Measurements from ENCODE around the gene FBN1.

DNA sequence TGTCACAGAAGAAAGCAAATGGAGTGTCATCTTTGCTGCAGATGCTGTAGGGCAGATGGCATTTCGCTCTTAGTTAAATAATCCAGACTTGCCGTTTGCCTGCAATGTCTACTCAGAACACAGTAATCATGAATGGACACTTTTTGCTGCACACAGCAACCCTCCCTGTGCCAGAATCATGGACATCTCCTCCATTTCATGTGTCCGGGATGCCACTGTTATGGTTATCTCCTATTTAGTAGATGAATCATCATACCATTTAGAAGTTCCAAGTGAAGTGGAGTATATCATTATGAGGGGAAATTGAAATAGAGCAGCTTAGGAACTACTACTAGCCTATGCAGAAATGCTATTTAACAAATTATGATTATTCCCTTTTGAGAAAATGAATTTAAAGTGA is 195.8 kb downstream of the FBN1 start:
- TF ChIP-seq EP300 (IDR thresholded peaks at IDR 0.05) (no peak), RNF2 (IDR thresholded peaks at IDR 0.05; ENCODE audit: borderline replicate concordance, low read depth) (no peak), REST (IDR thresholded peaks at IDR 0.05) (no peak), POLR2A (IDR thresholded peaks at IDR 0.05; ENCODE audit: low read length) (no peak), JUN (IDR thresholded peaks at IDR 0.05) (no peak), CBX8 (IDR thresholded peaks at IDR 0.05) (no peak), RAD21 (conservative IDR thresholded peaks at IDR 0.05 in 1 of 2, IDR thresholded peaks at IDR 0.05 in 1 of 2) (no peak)
- TF ChIP-seq, protein P1, sequence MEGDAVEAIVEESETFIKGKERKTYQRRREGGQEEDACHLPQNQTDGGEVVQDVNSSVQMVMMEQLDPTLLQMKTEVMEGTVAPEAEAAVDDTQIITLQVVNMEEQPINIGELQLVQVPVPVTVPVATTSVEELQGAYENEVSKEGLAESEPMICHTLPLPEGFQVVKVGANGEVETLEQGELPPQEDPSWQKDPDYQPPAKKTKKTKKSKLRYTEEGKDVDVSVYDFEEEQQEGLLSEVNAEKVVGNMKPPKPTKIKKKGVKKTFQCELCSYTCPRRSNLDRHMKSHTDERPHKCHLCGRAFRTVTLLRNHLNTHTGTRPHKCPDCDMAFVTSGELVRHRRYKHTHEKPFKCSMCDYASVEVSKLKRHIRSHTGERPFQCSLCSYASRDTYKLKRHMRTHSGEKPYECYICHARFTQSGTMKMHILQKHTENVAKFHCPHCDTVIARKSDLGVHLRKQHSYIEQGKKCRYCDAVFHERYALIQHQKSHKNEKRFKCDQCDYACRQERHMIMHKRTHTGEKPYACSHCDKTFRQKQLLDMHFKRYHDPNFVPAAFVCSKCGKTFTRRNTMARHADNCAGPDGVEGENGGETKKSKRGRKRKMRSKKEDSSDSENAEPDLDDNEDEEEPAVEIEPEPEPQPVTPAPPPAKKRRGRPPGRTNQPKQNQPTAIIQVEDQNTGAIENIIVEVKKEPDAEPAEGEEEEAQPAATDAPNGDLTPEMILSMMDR (IDR thresholded peaks at IDR 0.05) = no peak
- TF ChIP-seq, protein P2, sequence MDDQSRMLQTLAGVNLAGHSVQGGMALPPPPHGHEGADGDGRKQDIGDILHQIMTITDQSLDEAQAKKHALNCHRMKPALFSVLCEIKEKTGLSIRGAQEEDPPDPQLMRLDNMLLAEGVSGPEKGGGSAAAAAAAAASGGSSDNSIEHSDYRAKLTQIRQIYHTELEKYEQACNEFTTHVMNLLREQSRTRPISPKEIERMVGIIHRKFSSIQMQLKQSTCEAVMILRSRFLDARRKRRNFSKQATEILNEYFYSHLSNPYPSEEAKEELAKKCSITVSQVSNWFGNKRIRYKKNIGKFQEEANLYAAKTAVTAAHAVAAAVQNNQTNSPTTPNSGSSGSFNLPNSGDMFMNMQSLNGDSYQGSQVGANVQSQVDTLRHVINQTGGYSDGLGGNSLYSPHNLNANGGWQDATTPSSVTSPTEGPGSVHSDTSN (IDR thresholded peaks at IDR 0.05) = no peak
- TF ChIP-seq, protein P3, sequence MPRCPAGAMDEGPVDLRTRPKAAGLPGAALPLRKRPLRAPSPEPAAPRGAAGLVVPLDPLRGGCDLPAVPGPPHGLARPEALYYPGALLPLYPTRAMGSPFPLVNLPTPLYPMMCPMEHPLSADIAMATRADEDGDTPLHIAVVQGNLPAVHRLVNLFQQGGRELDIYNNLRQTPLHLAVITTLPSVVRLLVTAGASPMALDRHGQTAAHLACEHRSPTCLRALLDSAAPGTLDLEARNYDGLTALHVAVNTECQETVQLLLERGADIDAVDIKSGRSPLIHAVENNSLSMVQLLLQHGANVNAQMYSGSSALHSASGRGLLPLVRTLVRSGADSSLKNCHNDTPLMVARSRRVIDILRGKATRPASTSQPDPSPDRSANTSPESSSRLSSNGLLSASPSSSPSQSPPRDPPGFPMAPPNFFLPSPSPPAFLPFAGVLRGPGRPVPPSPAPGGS (IDR thresholded peaks at IDR 0.05) = no peak
- TF ChIP-seq, protein P4, sequence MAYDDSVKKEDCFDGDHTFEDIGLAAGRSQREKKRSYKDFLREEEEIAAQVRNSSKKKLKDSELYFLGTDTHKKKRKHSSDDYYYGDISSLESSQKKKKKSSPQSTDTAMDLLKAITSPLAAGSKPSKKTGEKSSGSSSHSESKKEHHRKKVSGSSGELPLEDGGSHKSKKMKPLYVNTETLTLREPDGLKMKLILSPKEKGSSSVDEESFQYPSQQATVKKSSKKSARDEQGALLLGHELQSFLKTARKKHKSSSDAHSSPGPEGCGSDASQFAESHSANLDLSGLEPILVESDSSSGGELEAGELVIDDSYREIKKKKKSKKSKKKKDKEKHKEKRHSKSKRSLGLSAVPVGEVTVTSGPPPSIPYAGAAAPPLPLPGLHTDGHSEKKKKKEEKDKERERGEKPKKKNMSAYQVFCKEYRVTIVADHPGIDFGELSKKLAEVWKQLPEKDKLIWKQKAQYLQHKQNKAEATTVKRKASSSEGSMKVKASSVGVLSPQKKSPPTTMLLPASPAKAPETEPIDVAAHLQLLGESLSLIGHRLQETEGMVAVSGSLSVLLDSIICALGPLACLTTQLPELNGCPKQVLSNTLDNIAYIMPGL (CRISPR knock-in tag; IDR thresholded peaks at IDR 0.05; ENCODE audit: borderline replicate concordance) = no peak
